CD4-positive, alpha-beta T cell treated with Interleukin-21 for 1 hour (primary cell): Measurements from ENCODE around the gene OVCA2.

ENCODE experiments used
- DNase-seq: peaks from one replicate; pipeline ENCODE4 v3.0.0-alpha.2; 2020

Gene OVCA2

GRCh38 chr17:2054512-2055291 is 12.9 kb downstream of the OVCA2 start, which contains the start of gene HIC1:
HIC1 (plus strand) TSS chr17:2055103; CDS start chr17:2056691, 1,588 bp downstream.
- peak; percentile 82 for DNase-seq

- peak; percentile 53 for DNase-seq
Observed at GRCh38 chr17:2055292-2056205, 13.7 kb downstream of the OVCA2 start.

GRCh38 chr17:2056206-2057174 is 14.7 kb downstream of the OVCA2 start:
- peak; percentile 60 for DNase-seq

GRCh38 chr17:2057175-2057759 is 15.4 kb downstream of the OVCA2 start:
- no peak for DNase-seq

GRCh38 chr17:2057760-2058585 is 16.2 kb downstream of the OVCA2 start:
- no peak for DNase-seq

DNA sequence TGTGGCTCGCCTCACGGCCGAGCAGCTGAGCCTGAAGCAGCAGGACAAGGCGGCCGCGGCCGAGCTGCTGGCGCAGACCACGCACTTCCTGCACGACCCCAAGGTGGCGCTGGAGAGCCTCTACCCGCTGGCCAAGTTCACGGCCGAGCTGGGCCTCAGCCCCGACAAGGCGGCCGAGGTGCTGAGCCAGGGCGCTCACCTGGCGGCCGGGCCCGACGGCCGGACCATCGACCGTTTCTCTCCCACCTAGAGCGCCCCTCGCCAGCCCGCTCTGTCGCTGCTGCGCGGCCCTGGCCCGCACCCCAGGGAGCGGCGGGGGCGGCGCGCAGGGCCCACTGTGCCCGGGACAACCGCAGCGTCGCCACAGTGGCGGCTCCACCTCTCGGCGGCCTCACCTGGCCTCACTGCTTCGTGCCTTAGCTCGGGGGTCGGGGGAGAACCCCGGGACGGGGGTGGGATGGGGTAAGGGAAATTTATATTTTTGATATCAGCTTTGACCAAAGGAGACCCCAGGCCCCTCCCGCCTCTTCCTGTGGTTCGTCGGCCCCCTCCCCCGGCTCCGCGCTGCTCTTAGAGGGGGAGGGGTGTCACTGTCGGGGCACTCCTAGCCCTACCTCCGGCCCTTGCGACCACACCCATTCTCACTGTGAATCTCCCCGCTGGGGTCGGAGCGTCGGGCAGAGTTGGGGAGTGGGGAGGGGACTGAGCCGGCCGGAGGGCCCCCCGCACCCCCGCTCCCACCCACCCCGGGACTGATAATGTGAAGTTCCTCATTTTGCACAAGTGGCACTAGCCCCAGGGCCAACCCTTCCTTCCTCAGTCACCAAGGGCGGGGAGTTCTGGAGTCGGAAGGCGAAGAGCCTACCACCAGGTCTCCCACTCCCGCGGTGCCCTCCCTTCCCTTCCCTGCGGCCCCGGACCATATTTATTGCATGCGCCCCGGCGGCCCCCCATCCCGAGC is 17.0 kb downstream of the OVCA2 start:
- peak; percentile 66 for DNase-seq

DNA sequence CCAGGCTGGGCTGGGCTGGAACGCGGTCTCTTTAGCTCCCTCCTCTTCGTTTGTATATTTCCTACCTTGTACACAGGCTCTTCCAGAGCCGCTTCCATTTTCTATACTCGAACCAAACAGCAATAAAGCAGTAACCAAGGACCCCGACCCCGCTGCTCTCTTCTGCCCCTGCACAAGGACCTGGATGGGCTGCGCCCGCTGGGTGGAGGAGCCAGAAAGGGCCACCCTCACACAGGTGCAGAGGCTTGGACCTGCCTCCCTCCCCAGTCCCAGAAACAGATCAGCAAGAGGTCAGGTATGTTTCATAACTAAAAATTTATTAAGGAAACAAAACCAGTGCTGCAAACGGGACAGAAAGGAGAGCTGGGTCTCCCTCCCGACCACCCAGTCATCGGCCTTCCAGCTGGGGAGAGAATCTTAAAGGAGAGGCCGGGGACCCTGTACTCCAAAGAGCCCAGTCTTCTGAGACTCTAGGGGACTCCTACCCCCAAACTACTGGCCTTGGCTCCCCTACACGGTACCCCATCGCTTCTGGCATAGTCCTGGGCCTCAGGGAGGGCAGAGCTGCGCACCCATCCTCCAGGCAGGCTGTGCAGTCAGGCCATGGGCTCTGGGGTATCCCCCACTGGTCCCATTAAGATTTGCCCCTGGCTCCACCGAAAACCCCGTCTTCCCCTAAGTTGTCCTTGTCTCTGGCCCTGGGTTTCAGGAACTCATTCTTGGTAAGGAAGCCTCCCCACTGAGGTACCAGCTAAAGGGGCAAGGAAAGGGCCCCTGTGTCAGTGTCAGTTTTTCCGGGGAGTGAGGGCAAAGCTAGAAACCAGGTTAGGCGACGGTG is 17.9 kb downstream of the OVCA2 start:
- no peak for DNase-seq

GRCh38 chr17:2060385-2060658 is 18.5 kb downstream of the OVCA2 start:
- no peak for DNase-seq

DNA sequence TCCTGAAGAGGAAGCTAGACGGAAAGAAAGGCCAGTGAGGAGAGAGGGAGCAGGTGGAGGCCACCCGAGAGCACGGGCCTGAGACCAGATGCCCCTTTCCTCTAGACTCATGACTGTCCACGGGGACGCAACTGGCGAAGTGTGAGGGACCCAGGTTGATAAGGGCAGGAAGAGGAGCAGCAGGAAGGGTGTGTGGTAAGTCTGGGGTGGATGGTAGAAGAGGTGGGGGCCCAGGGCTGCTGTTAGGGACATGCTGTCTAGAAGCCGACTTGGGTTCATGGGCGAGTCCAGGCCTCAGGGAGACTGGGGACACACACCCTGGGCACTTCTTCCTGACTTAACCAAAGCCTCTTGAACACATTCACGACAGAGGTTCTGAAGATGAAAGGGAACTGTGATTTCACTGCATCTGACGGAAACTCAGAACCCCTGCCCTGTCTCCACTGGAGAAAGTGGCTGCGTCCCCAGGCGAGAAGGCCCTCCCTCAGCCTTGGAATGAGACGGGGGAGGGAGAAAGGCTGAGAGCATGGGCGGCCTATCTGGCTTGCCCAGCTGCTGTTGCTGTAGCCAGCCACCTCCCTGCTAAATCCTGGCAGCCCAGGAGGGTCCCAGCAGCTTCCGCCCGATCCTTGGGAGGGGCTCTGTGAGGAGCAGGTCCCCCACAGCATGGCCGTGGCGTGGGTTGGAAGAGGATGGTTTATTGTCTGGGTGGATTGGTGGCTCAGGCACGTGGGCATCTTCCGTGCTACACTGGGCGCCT is 19.0 kb downstream of the OVCA2 start:
- DNase-seq = no peak

DNA sequence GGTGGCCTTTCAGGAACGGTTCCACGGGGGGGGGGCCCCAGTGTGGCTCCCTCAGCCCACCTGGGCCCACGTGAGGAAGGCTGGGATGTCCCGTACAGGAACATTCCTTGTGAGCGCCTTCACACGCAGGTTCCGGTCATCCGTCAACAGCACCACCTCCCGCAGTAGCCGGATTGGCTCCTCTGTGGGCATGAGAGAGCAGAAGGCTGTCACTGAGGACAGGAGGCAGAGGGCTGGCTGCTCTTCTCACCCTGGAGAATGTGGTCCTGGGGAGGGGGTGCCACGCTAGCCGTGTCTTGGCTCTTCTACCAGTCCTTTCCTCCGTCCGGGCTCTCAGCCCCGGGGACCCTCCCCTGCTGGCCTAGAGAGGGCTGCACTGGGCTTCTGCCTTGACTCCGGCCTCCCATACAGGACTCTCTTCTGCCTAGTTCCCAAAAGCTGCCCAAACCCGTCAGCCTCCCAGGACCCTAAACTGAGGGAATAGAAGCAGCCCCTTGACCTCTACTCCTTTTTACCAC is 19.7 kb downstream of the OVCA2 start:
- DNase-seq = no peak

DNA sequence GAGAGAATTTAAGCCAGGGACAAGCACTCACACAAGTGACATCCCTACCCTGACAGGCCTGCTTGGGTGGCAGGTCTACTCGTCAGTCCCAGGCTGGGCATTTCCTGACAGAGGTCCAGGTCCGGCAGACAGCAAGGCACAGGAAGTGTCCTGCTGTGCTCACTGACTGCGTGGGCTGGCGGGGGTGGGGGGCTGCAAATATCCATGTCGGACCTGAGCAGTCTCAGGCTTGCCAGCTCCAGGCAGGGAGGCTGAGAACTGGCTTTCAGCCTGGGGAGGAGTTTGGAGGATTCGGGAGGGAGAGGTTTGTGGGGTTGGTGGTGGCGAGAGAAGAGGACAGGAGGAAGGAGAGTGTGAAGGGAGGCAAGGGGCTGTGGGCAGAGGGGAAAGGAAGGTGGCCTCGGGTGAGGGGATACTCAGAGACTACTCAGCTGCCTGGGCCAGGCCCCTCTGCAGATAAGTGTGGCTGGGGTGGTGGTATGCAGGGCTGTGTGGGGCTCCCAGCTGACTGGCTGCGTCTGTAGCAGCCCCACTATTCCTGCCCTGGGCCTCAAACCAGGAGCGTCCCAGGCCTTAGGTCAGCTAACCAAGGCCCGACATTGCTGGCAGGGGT is 20.9 kb downstream of the OVCA2 start:
- no peak for DNase-seq

DNA sequence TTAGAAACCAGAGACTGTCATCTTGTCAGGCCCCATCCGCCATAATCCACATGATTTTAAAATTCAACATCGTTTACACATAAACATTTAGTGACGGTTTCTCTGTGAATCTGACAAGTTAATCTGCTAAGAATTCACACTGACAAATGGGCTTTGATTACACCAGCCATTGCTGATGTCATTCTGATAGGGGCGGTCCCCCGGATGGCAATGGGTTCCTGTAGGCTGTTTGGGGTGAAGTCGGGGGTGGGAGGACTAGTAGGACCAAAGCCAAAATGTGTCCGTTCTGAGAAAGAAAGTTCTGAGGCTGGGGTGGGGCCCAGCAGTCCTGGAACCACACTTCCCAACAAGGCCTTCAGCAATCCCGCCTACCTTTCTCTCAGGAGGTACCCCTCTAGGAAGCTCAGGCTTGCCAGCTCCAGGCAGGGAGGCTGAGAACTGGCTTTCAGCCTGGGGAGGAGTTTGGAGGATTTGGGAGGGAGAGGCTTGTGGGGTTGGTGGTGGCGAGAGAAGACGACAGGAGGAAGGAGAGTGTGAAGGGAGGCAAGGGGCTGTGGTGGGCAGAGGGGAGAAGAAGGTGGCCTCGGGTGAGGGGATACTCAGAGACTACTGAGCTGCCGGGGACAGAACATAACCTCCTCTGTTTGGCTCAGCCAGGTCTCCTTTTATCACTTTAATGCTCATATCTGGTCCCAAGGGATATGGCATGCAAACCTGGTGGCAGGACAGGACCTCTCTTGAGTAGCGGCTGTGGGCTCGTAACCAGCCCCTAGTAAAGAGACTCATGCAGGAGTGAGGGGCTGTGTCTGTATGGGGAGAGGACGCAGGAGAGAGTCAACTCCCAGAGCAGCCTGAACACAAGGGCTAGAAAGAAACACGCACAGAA is 21.7 kb downstream of the OVCA2 start:
- no peak for DNase-seq

DNA sequence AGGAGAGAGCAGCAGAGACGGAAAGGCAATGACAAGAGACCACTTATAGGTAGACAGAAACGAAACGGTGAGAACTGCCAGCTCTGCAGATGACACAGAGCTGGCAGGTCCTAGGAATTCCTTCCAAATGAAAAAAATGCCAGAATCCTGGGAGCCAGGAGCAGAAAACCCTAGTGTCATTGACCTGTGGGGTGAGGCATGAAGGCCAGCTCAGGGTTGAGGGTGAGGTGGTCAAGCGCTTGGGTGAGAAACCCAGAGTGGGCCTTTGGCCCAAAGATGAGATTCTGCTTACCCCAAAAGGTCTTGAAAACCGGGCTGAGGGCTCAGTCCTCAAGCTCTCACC is 22.3 kb downstream of the OVCA2 start:
- DNase-seq = no peak

GRCh38 chr17:2064520-2064971 is 22.7 kb downstream of the OVCA2 start:
- no peak for DNase-seq

GRCh38 chr17:2064980-2065785 is 23.4 kb downstream of the OVCA2 start:
- peak; percentile 54 for DNase-seq

DNA sequence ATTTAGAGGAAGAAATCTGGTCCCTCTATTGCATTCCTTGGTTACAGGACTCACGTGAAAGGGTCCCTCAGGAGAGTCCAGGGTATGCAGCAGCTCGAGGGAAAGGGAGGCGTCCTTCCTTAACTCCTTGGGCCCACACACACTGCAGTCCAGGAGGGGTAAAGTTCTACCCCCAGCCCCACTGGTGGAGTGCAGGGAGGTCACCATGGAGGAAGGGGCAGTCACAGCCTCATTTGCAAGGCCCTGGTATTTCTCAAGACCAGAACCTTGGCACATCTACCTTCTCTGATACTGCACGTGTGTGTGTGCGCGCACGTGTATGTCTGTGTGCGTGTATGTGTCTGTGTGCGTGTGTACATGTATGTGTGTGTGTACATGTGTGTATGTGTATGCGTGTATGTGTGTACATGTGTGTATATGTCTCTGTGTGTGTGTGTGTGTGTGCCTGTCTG is 24.2 kb downstream of the OVCA2 start:
- DNase-seq = no peak
